GM23338 (cell line): ENCODE results near the gene ZNF595.
"Not testable (repeated sequence)": the region's sequence is repeated elsewhere in the genome, so short reads cannot be mapped to it uniquely, and the experiment has no call there.

Source experiments
- CTCF ChIP-seq, 2 experiments: fragments of 200-600 bp in 1 of 2; sonication (generic) in 1 of 2; conservative IDR thresholded peaks; 2 replicates each; pipeline versions ENCODE4 v1.5.1 to v1.6.1; 2016 to 2017; ENCODE audit warnings: antibody characterized with exemption in 2 of 2, low read depth in 2 of 2, mild to moderate bottlenecking in 2 of 2, moderate library complexity in 1 of 2
- ETS1 ChIP-seq: IDR thresholded peaks from 2 replicates; pipeline ENCODE4 v1.6.1; 2016; ENCODE audit warnings: antibody characterized with exemption
- EZH2 ChIP-seq: fragments of 200-600 bp; sonication (generic); IDR thresholded peaks from one replicate; pipeline ENCODE4 v1.8.0; 2017; ENCODE audit warnings: antibody characterized with exemption, mild to moderate bottlenecking, low read depth; ENCODE audit not compliant: unreplicated experiment
- POLR2AphosphoS5 ChIP-seq: IDR thresholded peaks from 2 replicates; pipeline ENCODE4 v1.6.1; 2016; ENCODE audit warnings: antibody characterized with exemption, low read depth
- TF ChIP-seq, protein P1 (sequence below): IDR thresholded peaks from one replicate; pipeline ENCODE4 v1.6.1; 2018; ENCODE audit warnings: antibody characterized with exemption; ENCODE audit not compliant: unreplicated experiment

DNA sequence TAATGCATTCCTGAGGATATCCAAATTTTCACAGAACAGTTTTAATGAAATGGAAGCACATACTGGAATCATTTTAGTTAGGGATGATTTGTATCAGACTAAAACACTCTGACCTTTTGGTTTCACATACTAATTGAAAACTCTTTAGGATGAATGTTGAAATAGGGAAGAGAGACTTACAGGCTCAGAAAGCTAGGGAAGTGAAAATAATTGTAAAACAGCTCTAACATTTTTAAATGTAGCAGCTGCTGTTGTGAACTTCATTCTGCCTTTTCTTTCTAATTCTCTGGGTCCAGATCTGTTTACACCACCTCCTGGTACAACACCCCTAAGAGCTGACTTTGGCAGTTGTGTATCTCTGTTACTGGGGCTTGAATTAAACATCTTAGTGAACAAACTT lies 9.7 kb upstream of the ZNF595 start:
- not testable (repeated sequence) for TF ChIP-seq CTCF (conservative IDR thresholded peaks at IDR 0.05; ENCODE audit: low read depth in 2 of 2); POLR2AphosphoS5; EZH2; ETS1
- TF ChIP-seq, protein P1, sequence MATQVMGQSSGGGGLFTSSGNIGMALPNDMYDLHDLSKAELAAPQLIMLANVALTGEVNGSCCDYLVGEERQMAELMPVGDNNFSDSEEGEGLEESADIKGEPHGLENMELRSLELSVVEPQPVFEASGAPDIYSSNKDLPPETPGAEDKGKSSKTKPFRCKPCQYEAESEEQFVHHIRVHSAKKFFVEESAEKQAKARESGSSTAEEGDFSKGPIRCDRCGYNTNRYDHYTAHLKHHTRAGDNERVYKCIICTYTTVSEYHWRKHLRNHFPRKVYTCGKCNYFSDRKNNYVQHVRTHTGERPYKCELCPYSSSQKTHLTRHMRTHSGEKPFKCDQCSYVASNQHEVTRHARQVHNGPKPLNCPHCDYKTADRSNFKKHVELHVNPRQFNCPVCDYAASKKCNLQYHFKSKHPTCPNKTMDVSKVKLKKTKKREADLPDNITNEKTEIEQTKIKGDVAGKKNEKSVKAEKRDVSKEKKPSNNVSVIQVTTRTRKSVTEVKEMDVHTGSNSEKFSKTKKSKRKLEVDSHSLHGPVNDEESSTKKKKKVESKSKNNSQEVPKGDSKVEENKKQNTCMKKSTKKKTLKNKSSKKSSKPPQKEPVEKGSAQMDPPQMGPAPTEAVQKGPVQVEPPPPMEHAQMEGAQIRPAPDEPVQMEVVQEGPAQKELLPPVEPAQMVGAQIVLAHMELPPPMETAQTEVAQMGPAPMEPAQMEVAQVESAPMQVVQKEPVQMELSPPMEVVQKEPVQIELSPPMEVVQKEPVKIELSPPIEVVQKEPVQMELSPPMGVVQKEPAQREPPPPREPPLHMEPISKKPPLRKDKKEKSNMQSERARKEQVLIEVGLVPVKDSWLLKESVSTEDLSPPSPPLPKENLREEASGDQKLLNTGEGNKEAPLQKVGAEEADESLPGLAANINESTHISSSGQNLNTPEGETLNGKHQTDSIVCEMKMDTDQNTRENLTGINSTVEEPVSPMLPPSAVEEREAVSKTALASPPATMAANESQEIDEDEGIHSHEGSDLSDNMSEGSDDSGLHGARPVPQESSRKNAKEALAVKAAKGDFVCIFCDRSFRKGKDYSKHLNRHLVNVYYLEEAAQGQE = not testable (repeated sequence)
